Measurements from ENCODE around the gene FBLN1.

- TF ChIP-seq SIX5 (IDR thresholded peaks at IDR 0.05; ENCODE audit: borderline replicate concordance in 1 of 2, insufficient read depth in 1 of 2, low read depth in 1 of 2, low read length in 2 of 2) (no peak), YY1 (IDR thresholded peaks at IDR 0.05; ENCODE audit: borderline replicate concordance in 1 of 3, control insufficient read depth in 1 of 3, extremely low read depth in 1 of 3, insufficient read depth in 3 of 3, insufficient read length in 1 of 3, insufficient replicate concordance in 2 of 3, low read depth in 1 of 3, low read length in 2 of 3) (no peak), RBBP5 (IDR thresholded peaks at IDR 0.05; ENCODE audit: borderline replicate concordance, insufficient read depth, low read length, poor library complexity, severe bottlenecking) (no peak), CEBPZ (IDR thresholded peaks at IDR 0.05; ENCODE audit: borderline replicate concordance, low read depth, low read length) (no peak), CTCF (IDR thresholded peaks at IDR 0.05 in 2 of 3, conservative IDR thresholded peaks at IDR 0.05 in 1 of 3; ENCODE audit: insufficient read depth in 2 of 3, low read depth in 1 of 3, low read length in 3 of 3) (no peak), THRB (CRISPR knock-in tag; conservative IDR thresholded peaks at IDR 0.05) (no peak), SMAD4 (CRISPR knock-in tag; conservative IDR thresholded peaks at IDR 0.05) (no peak), SRSF3 (IDR thresholded peaks at IDR 0.05; ENCODE audit: insufficient read depth, low read length) (no peak), ZC3H4 (CRISPR knock-in tag; IDR thresholded peaks at IDR 0.05; ENCODE audit: borderline replicate concordance) (no peak), RCOR1 (IDR thresholded peaks at IDR 0.05; ENCODE audit: borderline replicate concordance in 1 of 2, low read depth in 2 of 2, low read length in 2 of 2) (no peak), POLR2A (conservative IDR thresholded peaks at IDR 0.05) (no peak), FOXJ3 (CRISPR knock-in tag; IDR thresholded peaks at IDR 0.05) (no peak), FOXP4 (CRISPR knock-in tag; IDR thresholded peaks at IDR 0.05; ENCODE audit: borderline replicate concordance) (no peak), NKRF (IDR thresholded peaks at IDR 0.05; ENCODE audit: borderline replicate concordance) (no peak)
Observed at GRCh38 chr22:45531441-45532234, 29.0 kb downstream of the FBLN1 start.

All from K562 (cell line).